UCSD-AML1 (cell line): ENCODE measurements around the gene EXOC3L1.

Source experiments
- DNase-seq: peaks from one replicate; lab custom pipeline; 2025; ENCODE audit not compliant: unreplicated experiment; lab: John Stamatoyannopoulos, UW

EXOC3L1 gene

DNA sequence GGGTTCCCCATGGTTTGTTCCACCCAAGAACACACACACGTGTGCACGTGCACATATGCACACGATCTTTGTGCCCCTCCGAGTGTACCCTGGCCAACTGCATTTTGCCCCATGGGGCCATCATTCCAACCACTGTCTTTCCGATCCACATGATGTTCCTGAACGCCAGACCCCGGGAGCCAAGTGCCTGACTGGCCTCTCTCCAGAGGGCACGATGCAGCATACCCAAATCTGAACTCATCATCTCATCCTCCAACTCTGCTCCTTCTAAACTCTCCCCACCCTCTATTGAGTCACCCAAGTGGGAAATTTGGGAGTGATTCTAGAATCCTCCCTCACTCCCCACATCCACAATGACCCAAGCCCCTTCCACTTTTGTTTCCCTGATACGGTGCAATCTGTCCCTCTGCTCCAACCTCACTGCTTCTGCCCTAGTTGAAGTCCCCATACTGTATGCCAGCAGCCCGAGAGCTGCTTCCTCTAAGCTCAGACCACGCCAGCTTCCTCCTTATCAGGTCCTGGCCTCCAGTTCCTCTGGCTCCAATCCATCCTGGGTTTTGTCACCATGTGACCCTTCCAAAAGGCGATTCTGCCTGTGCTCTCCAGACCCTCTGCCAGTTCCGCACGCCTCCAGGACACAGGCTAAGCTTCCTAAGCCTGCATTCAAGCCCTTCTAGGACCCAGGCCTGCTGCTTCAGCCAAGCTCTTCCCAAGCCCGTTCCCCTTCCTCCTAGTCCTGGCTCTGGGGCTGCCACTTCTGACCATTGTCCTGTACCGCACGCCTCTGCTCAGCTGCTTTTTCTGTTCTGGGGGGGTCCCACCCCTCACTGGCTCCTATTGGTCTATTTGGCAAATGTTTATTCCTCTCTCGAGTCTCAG, 26.9 kb upstream of the EXOC3L1 start:
- peak; percentile 78 for DNase-seq

DNA sequence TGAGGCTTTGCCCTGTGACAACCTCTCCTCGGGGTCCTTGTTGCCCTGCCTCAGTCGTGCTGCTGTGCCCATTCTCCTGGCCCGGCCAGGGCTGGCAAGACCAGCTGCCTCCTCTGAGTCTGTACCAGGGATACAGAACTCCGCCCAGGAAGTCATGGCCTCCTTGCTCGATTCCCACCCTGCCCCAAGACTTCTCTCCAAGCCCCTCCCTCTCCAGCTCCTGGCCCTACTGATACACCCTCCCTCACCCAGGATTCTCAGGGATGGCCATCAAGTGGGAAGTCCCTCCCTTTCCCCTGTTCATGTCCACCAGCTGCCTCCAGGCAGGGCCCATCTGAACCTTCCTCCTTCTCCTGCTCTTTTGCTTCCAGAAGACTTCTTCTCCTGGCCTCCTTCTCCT, 25.8 kb upstream of the EXOC3L1 start:
- peak; percentile 34 for DNase-seq

DNA sequence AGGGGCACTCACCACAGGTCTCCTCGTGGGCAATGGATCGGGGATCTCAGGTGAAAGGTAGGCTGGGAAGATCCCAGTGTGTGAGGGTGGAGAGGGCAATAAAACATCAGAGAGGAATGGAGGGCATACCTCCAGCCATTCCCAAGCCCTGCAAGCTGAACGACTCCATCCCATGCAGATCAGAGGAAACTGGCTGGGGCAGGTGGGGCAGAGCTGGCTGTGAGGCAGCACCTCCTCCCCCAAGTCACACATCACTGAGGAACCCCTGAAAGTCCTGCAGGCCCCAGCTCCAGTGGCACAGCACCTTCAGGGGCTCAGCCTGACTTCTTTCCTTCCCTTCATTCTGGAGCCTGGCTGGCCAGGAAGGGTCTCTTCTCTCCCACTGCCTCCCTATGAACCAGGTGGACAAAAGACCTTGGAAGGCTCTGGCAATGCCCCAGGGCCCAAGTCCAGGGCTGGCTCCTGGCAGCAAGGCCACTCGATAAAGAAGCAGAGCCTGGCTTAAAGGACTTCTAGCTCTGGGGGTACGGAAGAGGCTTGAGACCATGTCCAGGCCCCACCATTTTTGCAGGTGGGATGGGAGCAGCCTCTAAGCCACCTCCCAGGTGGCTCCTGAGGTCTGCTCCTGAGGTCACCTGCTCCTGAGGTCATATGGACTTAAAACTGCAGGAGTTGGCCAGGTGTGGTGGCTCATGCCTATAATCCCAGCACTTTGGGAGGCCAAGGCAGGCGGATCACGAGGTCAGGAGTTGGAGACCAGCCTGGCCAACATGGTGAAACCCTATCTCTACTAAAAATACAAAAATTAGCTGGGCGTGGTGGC, 23.5 kb upstream of the EXOC3L1 start:
- DNase-seq = no peak

DNA sequence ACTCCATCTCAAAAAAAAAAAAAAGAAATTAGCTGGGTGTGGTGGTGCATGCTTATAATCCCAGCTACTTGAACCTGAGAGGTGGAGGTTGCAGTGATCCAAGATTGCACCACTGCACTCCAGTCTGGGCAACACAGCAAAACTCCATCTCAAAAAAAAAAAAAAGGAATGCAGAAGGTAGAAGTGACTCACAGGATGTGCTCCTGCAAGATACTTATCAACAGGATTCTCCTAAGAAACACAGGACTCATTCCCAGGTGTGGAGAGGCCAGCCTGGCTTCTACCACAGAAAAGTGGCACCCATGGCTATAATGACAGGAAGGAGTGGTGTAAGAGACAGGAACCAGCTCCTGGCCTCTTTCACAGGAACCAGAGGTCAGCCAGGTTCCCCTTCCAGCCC, 22.8 kb upstream of the EXOC3L1 start:
- DNase-seq = no peak

DNA sequence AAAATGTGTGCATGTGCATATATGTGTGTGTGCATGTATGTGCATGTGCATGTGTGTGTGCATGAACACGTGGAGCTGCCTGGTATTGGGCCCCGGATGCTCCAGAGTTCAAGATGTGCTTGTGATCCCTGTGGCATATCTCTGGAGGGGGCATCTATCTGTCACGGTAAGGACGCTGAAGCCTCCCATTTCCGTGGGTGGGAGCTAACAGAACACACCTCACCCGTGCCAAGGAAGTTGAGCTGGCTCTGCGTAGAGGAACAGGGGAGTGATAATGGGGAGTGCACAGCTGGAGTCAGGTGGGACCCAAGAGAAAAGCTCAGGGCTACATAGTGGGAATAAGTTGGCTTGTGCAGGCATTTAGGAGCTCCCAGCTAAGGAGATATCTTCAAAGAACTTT, 21.7 kb upstream of the EXOC3L1 start:
- DNase-seq = no peak

DNA sequence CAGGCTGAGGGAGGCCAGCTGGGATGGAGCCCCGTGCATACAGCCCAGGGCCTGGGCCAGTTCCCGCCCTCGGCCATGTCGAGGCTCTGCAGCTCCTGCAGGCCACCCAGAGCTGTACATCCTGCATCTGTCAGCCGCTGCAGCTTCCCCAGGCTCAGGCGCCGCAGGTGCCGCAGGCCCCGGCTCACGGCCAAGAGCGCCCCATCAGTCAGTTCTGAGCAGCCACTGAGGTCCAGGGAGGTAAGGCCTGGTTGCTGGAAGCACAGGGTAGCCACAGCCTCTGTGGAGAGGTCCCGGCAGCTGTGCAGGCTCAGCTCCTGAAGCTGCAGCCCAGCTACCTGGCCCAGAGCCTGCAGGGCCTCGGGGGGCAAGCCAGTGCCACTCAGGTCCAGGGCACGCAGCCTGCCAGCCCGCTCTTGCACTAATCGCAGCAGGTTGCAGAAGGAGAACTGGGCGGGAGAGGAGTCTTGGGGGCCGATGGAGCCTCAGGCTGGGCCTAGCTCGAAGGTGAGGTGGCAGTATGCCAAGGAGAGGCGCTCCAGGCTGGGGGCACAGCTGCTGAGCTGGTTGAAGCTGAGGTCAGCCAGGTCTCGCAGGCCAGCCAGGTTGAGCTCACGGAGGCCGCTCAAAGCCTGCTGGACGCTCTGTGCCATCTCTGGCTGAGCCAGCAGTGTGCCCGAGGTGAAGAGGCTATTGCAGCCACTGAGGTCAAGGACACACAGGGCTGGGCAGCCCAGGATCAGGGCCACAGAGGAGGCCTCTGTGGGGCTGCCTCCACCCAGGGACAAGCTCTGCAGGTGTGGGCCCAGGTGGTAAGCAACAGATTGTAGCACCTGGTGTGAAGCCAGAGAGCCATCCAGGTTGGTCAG, 20.4 kb upstream of the EXOC3L1 start:
- no peak for DNase-seq

DNA sequence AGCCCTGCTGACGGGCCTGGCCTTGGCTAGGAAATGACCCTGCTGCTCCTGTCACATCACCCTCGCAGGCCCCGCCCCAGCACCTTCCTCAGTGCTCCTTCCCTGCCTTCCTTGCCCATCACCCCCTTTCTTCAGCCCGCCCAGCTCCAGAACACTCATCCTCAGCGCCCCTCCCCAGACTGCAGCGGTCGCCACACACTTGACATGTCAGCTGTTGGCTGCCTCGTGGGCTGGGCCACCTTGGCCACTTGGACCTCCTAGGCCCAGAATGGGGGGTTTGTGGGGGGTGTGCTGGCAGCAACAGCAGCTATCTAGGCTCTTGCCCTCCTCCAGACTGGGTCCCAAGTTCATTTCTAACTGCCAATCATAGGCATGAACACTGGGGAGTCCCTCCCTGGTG, 19.6 kb upstream of the EXOC3L1 start:
- DNase-seq = no peak

DNA sequence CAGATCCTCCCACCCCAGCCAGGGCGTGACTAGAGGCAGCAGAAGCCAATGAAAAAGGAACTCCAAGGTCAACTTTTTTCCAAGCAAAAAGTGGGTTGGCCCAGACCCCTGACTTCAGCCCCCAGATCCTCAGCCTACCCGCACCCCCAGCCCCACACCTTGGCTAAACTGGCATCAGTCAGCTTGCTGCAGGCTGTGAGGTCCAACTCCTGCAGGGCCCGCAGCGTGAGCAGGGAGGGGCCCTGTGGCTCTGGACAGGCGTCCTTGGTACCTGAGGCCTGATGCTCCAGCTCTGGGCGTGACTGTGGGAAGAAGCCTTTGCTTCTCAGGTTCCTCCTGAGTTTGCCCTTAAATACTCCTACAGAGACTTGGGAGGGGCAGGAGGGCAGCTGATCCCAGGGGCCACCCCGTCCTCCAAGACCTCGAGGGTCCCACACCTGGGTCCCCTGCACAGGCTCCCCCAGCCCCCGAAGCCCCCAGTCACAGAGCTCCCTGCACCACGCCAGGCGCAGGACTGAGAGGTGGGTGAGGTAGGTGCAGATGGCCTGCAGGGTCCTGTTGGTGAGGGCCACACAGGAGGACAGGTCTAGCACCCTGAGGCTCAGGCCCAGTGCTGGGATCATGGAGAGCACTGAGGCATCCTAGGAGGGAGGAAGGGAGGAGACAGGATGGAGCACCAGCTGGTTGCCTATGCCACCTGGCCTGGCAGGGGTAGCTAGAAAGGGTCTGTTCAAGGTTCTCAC, 18.4 kb upstream of the EXOC3L1 start:
- DNase-seq = no peak

DNA sequence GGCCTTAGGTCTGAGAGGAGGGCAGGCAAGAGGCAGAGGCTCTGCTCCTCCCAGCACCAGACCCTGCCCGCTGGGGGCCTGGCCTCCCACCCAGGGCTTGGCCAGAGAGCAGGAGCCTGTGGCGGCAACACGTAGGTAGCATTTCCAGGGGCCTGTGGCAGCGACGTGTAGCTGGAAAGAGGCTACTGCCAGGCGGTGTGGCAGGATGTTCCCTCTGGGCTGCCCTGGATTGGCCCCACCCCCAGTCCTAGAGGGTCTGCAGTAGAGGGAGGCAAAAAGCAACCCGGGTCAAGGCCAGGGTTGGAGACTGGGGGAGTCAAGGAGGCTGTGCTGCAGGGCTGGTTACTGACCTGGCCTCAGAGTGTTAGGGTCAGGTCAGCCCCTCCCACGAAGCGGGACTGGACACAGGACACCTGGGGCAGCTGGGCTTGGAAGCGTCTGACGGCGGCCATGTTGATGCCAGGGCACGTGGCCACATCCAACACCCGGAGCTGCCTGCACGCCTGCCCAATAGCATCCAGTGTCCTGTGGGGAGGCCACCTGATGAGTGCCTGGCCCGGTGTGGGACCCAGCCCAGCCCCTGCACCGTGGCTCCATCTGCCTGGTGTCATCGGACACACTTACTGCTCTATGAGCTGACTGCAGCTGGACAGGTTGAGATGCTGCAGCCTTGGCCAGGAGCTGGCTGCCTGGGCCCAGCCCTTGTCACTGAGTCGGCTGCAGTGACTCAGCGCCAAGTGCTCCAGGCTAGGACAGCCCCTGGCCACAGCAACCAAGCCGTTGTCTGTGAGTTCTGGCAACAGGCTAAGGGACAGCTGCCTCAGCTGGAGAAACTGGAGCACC, 17.5 kb upstream of the EXOC3L1 start:
- peak; percentile 26 for DNase-seq

DNA sequence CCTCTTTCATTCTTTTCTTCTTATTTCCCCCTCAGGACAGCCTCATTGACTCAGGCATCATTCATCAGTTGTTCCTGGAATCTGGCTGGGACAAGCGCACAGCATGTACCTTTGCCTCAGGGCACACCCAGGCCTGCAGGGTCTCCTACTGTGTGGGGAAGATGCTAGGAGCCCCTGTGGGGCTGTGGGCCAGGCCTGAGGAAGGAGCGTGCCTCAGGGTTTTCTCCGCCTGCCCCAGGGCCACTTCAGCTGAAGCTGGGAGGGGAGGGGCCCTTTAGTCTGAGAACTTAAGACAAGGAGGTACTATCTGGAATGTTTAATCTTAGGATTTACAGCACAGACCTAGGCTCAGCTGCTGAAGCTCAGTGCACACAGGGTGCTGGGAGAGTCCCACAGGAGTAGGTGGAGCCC, 16.9 kb upstream of the EXOC3L1 start:
- no peak for DNase-seq

DNA sequence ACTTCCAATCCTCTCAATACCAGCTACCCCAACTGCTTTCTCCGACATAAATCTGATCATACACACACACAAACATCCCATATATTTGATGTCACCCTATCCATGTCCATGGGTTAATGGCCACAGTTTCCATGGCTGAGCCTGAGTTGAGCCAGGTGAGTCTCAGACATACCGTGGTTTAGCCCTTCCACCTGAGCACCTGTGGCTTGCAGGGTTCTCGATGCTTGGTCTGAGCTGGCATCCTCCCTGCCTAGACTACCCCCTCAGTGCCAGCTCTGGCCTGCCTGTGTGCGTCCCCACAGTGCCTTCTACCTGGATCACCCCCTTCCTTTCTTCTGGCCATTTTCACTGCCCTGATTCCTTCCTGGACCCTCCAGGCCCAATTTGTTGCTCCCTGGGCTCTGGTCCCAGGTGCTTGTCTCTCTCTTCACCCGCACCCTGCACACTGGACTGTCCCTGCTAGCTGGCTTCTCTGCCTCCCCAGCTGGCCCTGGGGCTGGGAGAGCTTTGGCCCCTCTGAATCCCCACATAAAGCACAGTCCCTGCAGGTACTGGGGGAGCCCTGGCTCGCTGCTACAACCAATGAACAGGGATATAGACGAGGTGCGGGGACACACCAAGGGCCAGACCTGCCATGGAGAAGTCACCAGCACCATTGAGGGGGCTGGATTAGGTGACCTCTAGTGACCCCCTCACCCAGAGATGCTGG, 16.3 kb upstream of the EXOC3L1 start:
- DNase-seq = no peak

DNA sequence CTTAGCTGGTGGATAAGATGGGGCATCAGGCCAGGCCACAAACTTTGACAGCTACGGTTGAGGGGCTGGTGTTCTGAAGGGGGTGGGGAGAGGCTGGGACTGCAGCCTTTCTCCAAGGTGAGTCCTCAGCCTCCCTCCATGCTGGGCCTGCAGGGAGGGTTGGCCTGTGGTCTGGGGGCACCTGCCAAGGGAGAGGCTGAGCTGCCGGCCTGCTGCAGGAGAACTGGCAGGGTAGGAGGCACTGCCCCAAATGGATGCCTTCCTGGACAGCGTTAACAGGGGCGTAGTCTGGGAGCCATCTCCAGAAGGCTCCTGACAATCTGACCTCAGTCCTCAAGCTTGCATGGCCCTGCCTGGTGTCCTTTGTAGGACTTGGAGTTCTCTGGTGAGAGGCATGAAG, 14.1 kb upstream of the EXOC3L1 start:
- no peak for DNase-seq

DNA sequence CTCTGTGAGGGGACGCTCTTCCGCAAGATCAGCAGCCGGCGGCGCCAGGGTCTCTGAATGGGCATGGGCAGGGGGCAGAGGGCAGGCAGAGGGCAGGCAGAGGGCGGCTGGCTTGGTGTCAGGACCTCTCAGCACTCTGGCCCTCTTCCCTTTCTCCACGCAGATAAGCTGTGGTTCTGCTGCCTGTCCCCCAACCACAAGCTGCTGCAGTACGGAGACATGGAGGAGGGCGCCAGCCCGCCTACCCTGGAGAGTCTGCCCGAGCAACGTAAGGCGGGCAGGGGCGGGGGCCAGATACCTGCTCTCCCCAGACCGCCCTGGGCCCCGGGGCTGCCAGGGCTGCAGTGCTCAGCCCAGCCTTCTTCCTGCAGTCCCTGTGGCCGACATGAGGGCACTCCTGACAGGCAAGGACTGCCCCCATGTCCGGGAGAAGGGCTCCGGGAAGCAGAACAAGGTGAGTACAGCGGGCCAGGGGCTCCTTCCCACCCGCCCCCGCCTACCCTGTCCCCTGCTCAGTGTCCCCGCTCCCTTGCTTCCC, 13.1 kb upstream of the EXOC3L1 start:
- DNase-seq = no peak

DNA sequence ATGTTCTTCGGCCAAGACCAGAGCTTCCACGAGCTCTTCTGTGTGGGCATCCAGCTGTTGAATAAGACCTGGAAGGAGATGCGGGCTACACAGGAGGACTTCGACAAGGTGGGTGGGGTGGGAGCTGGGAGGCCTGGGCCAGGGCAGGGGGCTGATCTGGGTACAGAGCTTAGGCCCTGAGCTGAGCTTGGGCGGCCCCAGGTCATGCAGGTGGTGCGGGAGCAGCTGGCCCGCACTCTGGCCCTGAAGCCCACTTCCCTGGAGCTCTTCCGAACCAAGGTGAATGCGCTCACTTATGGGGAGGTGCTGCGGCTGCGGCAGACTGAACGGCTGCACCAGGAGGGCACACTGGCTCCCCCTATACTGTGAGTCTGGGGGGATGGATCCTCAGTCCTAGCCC, 12.5 kb upstream of the EXOC3L1 start:
- DNase-seq = no peak

DNA sequence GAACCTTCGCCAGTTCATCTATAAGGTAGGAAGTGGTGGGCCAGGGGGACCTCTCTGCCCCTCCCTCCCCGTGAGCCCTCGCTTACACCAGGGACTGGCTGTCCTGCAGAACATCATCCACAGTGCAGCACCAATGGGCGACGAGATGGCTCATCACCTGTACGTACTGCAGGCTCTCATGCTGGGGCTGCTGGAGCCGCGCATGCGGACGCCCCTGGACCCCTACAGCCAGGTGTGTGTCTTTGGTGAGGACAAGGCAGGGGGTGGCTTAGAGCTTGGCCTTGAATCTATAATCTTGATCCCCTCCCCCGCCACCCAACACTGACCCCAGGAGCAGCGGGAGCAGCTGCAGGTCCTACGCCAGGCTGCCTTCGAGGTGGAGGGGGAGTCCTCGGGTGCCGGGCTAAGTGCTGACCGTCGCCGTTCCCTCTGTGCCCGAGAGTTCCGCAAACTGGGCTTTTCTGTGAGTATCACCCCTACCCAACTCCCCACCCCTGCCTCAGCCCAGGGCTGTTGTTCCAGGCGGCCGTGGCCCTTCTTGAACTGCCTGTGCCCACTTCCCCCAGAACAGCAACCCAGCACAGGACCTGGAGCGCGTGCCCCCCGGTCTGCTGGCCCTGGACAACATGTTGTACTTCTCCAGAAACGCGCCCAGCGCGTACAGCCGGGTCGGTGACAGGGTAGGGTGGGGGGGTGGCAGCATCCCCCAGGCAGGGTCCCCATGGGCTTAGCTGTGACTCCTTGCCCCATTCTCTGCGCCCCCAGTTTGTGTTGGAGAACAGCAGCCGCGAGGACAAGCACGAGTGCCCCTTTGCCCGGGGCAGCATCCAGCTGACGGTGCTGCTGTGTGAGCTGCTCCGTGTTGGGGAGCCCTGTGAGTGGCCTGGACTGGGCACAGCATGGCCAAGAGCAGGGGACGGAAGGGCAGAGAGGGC, 11.7 kb upstream of the EXOC3L1 start:
- no peak for DNase-seq

DNA sequence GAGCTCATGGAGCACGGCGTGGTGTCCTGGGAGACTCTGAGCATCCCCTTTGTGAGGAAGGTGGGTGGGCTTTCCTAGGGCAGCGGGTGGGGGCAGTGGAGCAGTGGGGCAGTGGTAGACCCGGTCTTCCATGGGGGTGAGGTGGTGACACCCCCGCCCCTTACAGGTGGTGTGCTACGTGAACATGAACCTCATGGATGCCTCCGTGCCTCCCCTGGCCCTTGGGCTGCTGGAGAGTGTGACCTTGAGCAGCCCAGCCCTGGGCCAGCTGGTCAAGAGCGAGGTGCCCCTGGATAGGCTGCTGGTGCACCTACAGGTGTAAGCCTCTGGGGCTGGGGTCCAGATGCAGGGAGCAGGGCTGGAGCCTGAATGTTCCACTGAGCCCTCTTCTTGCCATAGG, 10.6 kb upstream of the EXOC3L1 start:
- no peak for DNase-seq

DNA sequence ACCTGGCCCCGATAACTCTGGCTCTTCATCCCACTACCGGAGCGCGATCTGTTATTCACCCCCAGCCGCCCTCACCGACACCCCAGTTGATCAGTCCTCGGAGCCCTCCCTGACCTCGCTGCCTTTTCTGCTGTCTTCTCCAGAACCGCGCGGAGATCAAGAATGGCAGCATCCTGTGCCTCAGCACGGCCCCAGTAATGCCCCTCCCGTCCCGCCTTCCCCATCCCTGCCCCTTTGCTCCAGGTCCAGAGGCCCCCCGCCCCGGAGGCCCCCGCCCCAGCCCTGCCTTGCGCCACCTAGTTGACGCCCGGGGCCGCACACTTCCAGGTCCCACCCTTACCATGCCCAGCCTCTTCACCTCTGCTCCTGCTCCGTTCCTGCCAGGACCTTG, 9.9 kb upstream of the EXOC3L1 start:
- no peak for DNase-seq
